ENCODE results near the gene TTC24. TPM values are rescaled to one million over a fixed set of nuclear protein-coding genes. Genes with fewer than 3 reads are reported as not detected.

TTC24 gene
- total and polyA plus RNA-seq, 10 of the 15 experiments (the other 5 are each of a cell fraction or from before 2014, with no cell fraction given), result 0.05 to 6.4 (median 2.9) TPM; not detected in 1

DNA sequence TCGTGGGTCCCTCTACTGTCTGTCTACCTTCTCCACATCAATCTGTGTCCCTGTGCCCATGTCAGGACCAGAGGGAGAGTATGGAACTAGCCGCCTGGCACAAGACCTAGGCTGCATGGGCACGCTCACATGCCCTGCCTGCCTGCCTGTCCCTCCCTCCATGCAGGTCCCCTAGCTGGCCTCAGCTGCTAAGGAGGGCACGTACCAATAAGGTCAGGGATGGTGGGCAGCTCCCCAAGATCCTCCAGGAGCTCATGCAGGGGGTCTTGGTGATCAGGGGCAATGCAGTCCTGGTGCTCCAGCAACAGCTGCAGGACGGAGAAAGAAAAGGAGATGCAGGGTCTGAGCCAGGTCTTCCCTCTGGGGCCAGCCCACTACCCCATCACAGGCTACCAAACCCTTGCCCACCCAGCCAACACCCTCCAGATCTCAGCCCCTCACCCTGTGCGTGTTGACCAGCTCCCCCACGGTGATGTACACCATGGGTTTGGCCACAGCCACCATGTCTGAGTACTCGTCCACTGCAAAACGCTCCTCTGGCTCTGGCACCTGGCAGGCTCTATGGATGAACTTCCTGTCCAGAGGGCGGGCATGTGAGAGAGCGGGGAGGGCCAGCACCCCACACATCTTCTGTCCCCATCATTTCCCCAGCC, 45.8 kb upstream of the TTC24 start:
- Histone ChIP-seq H3K36me3 (ENCODE audit: control insufficient read depth in 2 of 2, insufficient read depth in 2 of 2, low read length in 1 of 2) (no peaks in the 10 kb centered on the region; a peak in 2 of 4 replicates), H3K4me1 (ENCODE audit: control insufficient read depth, insufficient read depth, low read length) (no peaks in the 10 kb centered on the region), H3K4me3 (no peak overlapping the region), H3K9ac (ENCODE audit: control insufficient read depth, insufficient read depth, low read length) (no peak overlapping the region), H3K79me2 (ENCODE audit: control insufficient read depth, insufficient read depth, low read length) (no peaks in the 10 kb centered on the region), H3K27ac (ENCODE audit: control insufficient read depth, insufficient read depth) (no peak overlapping the region), H4K20me1 (ENCODE audit: control insufficient read depth, insufficient read depth) (no peaks in the 10 kb centered on the region), H2AFZ (ENCODE audit: control insufficient read depth, low read depth, low read length) (no peak overlapping the region), H3K27me3 (replicated peaks in 1 of 2; ENCODE audit: control insufficient read depth in 2 of 2, insufficient read depth in 2 of 2, low read length in 1 of 2) (no peaks in the 10 kb centered on the region), H3K9me3 (replicated peaks; ENCODE audit: control insufficient read depth, insufficient read depth, low read length) (no peaks in the 10 kb centered on the region), H3K4me2 (ENCODE audit: control insufficient read depth, insufficient read depth) (no peak overlapping the region)
- FAIRE-seq, result no peak
- ChIA-PET CTCF (interaction anchor here (1.1 to 1.4 kb wide), 2 partner anchors 53 to 215 kb away, joined by 3 to 5 read pairs; no protein-coding TSS in a partner anchor), RAD21 (ENCODE audit: unreplicated experiment) (interaction anchor here (1.8 kb wide), 1 partner anchor 8 kb away, joined by 5 read pairs; no protein-coding TSS in a partner anchor), POLR2A (interaction anchor here (1.3 kb wide), 1 partner anchor 9 kb away, joined by 3 read pairs; no protein-coding TSS in a partner anchor), SMC1A (ENCODE audit: uncharacterized antibody, unreplicated experiment) (interaction anchor here (1.2 kb wide), 1 partner anchor 9 kb away, joined by 3 read pairs; no protein-coding TSS in a partner anchor)
- intact Hi-C loops (cut with micrococcal nuclease; ENCODE audit: unreplicated experiment) (no loop called here), in situ Hi-C loops (cut with MboI) (no loop called here)
- TF ChIP-seq NFYA (IDR thresholded peaks at IDR 0.05; ENCODE audit: borderline replicate concordance, low read depth, low read length) (no peak), MTA2 (IDR thresholded peaks at IDR 0.05; ENCODE audit: low read depth) (no peak), EED (IDR thresholded peaks at IDR 0.05; ENCODE audit: low read depth) (no peak), BRCA1 (IDR thresholded peaks at IDR 0.05; ENCODE audit: low read depth, low read length) (no peak), SRF (IDR thresholded peaks at IDR 0.05; ENCODE audit: low read depth in 2 of 2, low read length in 2 of 2) (no peak), PAX8 (IDR thresholded peaks at IDR 0.05) (no peak), HDAC2 (IDR thresholded peaks at IDR 0.05) (no peak), POU2F2 (IDR thresholded peaks at IDR 0.05; ENCODE audit: borderline replicate concordance, low read depth, low read length) (no peak), RELA (IDR thresholded peaks at IDR 0.05; ENCODE audit: borderline replicate concordance, partially characterized antibody) (no peak), TAF1 (IDR thresholded peaks at IDR 0.05; ENCODE audit: borderline replicate concordance, low read depth, low read length) (no peak), ESRRA (IDR thresholded peaks at IDR 0.05; ENCODE audit: low read length) (no peak), CHD1 (IDR thresholded peaks at IDR 0.05; ENCODE audit: low read depth, low read length) (no peak), STAT3 (IDR thresholded peaks at IDR 0.05; ENCODE audit: low read depth, low read length) (no peak)
- no peak for ATAC-seq
- DNase-seq (ENCODE audit: low read depth, low spot score), result no peak
- whole genome bisulfite sequencing (ENCODE audit: insufficient coverage, insufficient replicate concordance, low lambda C conversion rate, missing lambda C conversion rate), result 87% methylated on average over 11 of the region's 11 CpGs
- BruUV-seq (replicated peaks), result no TSS peak

Measured in GM12878 (cell line).